GM21717 (cell line): ENCODE results near the gene FAM237B.
"Not testable (repeated sequence)": the region's sequence is repeated elsewhere in the genome, so short reads cannot be mapped to it uniquely, and the experiment has no call there.

Experiments
- ATAC-seq: cut with Tn5 transposase; IDR thresholded peaks from one replicate; pipeline ENCODE4 v1.9.1; 2021; ENCODE audit warnings: mild to moderate bottlenecking, moderate library complexity; ENCODE audit not compliant: unreplicated experiment

Gene FAM237B

DNA sequence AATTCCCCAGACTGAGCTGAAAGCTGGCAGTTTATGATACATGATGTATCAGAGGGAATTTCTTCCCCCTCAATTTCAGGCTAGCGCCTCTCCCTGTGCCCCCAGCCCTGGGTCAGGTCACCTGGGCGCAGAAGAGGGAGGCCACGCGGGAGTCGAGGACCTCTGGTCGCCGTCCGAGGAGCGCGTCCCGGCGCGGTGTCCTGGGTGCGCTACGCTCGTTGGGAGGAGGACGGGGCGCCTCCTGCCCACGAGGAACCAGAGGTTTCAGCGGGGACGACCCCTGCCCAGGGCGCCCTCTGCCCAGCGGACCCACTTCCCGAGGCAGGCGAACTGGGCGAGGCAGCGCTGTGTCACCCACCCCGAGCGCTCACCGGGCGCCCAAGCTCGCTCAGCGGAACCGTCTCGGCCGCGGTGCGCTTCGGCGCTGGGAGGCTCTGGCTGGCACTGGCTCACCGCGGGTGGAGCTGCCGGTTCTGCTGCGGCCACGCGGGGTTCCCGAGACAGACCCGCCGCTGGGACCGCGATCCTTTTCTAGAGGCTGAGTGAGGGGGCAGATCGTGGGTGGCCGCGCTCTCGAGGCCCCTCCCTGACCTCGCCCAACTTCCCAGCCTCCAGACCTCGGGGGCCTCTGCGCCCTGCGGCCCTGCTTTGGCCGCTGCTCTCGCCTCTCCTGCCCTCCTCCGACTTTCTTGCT, at the start of gene FAM237B:
FAM237B (minus strand) TSS at position 504 of the 694 bp plus-strand sequence. CDS start 1,556 bp downstream, outside the sequence.
- ATAC-seq, result no peak

DNA sequence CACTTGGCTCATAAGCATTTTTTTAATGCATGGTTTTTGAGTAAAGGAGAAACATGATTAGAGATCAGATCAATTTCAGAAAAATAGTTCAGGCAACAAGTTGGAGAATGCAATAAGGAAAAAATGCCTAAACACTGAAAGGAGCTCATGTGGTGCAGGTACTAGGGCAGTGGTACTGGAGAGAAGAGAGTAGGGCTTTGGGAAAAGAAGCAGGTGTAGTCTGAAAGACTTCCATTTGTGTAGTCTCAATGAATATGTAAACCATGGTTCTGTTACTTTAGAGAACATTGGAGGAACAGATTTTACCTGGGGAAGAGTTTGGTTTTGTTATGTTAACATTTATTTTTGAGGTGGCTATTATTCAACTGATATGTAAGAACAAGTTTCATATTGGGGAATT, 30.9 kb upstream of the FAM237B start:
- no peak for ATAC-seq

DNA sequence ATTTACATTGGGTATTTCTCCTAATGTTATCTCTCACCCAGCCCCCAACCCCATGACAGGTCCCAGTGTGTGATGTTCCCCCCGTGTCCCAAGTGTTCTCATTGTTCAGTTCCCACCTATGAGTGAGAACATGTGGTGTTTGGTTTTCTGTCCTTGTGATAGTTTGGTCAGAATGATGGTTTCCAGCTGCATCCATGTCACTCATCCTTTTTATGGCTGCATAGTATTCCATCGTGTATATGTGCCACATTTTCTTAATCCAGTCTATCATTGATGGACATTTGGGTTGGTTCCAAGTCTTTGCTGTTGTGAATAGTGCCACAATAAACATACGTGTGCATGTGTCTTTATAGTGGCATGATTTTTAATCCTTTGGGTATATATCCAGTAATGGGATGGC, 28.9 kb upstream of the FAM237B start:
- ATAC-seq, result not testable (repeated sequence)

DNA sequence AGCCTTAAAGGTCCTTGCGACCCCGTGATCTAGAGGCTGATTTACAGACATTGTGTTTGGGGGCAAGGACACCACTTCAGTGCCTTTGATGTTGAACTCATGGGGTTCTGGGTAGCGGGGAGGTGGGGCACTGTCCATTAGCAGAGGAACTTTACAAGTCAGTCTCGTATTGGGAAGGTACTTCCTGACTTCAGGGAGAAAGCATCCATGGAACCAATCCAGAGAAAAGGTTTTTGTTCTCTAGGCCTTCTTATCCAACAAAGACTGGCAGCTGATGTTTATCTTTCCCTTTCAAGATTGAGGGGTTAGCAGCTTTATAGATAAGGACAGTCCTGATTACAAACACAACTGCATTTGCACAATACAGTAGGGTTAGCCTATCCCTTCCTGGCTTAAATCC, 28.2 kb upstream of the FAM237B start:
- no peak for ATAC-seq

DNA sequence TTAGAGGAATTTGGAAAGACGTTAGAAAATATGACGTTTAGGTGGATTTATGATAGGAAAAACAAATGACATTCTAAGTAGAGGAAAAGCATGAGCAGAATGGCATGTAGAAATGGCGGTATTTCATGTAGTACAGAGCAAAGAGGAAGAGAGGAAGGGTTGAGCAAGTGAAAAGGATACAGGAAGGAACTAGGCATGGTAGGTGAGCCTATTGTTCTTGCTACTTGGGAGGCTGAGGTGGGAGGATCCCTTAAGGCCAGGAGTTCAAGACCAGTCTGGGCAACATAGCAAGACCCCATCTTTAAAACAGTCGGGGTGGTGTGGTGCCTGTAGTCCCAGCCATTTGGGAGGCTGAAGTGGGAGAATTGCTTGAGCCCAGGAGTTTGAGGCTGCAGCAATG, 26.7 kb upstream of the FAM237B start:
- no peak for ATAC-seq

DNA sequence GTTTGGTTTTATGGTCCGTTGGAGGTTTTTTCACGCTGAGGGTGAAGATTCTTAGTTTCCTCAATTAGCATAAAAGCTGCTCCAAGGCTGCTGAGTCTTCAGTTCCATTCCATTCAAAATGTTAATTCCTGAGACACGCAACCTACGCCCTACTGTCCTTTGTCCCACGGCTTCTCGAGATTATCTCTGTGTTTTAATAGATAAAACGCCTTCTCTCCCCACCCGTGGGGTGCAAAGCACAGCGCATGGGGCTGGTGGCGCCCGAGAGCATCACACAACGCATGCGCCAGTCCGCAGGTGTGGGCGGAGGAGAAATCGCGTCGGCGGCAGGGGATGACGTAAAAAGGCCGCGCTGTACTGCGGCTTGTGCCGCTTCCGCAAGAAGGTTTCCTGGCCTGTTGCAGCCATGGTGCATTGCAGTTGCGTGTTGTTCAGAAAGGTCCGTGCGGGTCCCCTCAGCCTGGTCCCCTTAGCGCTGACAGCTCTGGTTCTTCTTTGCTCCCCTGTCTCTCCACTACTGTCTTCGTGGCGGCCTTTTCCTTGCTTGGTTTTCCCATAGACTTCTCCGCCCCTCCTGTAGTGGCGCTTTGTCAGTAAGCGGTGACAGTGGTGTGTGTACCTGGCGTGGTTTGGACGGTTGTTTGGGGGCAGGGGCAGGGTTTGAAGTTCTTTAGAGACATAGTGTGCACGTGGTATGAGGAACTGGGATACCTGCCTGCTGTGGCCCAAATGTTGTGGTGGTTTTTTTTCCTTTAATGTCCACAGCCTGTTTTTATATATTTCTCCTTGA, 25.4 kb upstream of the FAM237B start, which contains the start of gene GTPBP10:
GTPBP10 (plus strand) TSS at position 381 of the 790 bp plus-strand sequence; CDS start at position 407, 26 bp downstream.
- peak; percentile 97 for ATAC-seq

DNA sequence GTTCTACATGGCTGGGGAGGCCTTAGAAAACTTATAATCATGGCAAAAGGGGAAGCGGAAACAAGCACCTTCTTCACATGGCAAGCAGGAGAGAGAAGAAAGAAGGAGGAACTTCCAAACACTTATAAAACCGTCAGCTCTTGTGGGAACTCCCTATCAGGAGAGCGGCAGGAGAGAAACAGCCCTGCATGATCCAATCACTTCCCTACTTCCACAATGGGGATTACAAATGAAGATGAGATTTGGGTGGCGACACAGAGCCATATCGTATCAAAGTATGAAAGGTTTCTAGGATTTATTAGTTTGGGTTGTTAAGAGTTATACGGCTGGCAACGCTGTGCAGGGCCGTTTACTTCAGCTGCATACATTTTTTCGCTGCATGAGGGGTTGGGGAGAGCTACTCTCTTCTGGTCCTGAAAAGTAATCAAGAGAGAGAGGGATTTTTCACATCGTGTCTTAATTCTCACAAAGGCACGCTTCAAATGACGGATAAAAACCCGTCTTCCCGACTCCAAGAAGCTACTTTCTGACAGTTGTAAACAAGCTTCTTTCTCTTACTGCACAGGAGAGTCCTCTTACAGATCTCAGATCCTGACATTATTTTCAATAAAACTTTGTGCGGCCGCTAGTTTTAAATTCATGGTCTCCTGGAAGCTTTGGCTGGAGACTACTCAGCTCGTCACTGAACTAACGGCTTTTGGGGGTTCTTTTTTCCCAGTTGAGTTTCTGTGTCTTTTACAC, 24.7 kb upstream of the FAM237B start:
- ATAC-seq, result peak; percentile 4

DNA sequence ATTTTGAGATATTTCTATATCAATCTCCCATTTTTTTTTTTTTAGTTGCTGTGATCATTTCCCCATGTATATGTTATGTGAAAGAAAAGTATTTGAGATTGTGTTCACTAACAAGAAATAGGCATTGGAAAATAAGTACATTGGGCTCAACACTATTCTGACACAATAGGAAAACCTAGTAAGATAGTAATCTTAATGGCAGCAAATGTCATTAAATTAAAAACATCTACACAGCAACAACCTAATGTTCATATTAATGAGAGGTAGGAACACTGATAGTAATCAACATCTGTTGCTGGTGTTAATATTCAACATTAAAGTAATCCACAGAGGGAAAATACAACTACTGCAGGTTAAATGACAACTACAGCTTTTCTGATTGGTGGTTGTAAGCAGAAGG, 23.9 kb upstream of the FAM237B start:
- ATAC-seq, result no peak

DNA sequence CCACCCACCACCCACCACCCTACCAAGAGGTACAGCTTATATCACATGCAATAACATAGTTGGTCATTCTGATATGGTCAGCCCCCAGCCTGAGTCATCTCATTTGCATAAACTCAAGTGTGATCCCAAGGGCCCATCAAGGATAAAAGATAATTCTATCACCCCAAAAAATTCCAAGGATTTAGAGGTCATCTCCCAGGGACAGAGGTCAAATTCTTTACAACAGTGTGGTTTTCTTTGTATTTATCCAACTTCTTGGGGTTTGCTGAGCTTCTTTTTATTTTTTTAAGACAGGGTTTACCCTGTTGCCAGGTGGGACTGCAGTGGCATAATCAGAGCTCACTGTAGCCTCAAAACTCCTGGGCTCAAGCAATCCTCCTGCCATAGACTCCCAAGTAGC, 16.0 kb upstream of the FAM237B start:
- ATAC-seq, result no peak

DNA sequence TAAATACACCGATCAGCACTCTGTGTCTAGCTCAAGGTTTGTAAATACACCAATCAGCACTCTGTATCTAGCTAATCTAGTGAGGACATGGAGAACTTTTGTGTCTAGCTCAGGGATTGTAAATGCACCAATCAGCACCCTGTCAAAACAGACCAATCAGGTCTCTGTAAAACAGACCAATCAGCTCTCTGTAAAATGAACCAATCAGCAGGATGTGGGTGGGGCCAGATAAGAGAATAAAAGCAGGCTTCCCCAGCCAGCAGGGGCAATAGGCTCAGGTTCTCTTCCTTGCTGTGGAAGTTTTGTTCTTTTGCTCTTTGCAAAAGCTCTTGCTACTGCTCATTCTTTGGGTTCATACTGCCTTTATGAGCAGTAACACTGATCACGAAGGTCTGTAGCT, 13.8 kb upstream of the FAM237B start:
- not testable (repeated sequence) for ATAC-seq

DNA sequence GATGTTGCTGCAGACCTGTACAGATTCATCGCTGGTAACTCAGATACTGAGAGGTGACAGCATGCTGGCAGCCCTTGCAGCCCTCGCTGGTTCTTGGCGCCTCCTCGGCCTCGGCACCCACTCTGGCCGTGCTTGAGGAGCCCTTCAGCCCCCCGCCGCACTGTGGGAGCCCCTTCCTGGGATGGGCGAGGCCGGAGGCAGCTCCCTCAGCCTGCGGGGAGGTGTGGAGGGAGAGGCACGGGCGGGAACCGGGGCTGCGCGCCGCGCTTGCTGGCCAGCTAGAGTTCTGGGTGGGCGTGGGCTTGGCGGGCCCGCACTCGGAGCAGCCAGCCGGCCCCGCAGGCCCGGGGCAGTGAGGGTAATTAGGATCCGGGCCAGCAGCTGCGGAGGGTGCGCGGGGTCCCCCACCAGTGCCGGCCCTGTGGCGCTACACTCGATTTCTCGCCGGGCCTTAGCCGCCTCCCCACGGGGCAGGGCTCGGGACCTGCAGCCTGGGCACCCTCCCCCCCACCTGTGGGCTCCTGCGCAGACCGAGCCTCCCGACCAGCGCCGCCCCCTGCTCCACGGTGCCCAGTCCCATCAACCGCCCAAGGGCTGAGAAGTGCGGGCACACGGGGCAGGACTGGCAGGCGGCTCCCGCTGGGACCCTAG, 13.2 kb upstream of the FAM237B start:
- no peak for ATAC-seq

DNA sequence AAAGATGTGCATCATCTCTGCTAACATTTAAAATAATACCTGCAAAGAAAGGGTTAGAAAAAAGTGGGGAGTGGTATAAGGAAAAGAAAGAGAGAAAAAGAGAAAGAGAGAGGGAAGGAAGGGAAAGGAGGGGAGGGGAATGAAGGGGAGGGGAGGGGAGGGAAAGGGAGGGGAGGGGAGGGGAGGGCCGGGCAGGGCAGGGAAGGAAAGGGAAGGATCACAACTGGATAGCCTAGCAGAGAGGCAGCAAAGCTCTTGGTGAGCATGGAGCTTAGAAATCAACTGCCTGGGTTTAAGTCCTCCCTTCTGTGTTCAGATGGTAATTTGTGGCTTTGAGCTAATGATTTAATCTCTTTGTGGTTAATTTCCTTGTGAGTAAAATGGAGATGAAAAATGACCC, 5.4 kb upstream of the FAM237B start:
- no peak for ATAC-seq

DNA sequence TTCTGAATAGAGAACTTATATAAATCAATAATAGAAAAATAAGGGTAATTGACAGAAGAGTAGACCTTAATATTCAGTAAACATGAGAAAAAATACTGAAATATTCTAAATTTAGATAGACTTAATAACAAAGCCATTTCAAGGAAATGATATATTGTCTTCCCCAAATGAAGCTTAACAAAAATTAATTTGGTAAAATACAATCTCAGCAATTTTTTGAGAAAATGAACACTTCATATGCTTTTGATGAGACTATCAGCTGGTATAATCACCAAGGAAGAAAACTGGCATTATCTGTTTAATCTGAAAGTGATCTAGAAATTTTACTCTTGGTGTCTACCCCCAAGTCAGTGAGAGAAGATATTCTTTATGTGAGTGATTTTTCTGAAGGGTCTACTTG, 1.7 kb upstream of the FAM237B start:
- ATAC-seq, result no peak

DNA sequence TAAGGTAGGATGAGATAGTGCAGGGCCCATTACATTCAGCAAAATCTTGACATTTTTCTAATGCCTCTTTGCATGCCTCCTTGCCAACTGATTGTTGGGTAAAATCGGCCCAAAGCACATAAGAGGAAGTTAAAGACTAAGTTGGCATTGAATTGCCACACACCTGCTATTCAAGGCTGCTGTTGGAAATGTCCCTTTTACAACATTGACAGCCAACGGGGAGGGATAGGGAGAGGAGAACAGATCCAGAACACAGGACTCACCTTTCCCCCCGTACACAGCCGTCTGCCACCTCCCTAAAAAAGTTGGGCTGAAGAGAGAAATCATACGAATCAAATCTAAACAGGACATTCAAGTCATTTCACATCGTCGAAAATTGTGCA, 695 bp downstream of the FAM237B start:
- ATAC-seq, result no peak

DNA sequence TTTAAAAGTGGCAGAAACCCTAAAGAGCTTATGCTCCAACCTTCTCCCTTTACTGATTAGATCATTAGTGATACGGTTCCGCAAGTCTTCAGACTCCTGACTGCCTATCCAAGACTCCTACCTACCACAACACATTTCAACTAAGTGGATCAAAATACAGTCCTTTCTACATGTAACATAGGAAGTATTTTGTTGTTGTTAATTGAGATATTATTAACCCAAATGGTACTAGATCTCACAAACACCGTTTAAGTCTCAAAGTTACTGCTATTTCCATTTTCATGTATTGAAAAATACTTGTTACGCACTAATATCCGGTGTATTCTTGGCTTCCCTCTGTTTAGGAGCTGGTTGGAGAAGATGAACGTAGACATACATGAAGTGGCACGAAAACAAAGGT, 1.1 kb downstream of the FAM237B start:
- no peak for ATAC-seq

DNA sequence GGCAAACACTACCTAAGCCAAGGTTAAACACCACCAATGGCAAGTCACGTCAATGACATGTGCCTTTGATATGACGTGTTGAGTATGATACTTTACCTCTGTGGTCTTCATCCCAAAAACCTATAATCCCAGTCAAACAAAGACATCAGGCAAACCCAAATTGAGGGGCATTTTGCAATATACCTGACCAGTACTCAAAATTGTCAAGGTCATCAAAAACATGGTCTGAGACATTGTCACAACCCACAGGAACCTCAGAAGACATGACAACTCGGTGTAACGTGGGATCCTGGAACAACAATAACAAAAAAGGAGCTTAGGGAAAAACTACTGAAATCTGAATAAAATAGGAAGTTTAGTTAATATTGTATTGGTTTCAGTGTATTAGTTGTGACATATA, 7.2 kb downstream of the FAM237B start:
- no peak for ATAC-seq

DNA sequence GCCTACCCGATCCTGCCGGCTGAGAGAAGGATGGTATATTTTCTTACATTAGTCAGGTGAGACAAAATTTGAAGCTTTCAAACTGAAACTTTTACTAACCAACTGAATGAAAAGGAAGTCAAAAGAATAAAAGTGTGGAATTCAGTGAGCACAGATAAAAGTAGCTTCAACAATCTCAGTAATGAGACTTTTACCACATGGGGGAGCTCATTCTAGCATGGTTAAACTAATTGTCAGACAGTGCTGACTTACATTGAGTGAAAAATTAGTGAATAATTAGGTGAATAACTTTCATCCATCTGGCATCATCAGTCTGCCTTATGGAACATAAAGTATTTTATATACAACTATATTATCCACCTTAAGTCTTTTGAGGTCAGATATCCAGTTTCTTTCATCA, 8.4 kb downstream of the FAM237B start:
- no peak for ATAC-seq

DNA sequence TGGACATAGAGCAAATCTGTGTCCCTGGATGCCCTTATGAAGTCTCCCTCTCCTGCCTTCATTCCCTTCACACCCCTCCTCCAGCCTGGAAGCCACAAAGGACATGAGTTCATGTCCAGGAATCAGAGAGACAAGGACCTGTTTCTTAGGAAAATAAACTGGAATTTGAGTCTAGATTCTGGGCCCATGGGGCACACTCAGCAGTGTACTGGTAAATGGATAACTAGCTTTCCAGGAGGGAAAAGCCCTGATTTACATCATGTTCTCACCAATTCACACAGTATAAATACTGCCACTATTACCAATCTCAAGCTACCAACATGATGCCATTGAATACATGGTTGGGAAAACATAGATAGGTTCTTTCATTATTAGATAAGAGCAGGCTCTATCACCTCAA, 9.9 kb downstream of the FAM237B start:
- no peak for ATAC-seq

DNA sequence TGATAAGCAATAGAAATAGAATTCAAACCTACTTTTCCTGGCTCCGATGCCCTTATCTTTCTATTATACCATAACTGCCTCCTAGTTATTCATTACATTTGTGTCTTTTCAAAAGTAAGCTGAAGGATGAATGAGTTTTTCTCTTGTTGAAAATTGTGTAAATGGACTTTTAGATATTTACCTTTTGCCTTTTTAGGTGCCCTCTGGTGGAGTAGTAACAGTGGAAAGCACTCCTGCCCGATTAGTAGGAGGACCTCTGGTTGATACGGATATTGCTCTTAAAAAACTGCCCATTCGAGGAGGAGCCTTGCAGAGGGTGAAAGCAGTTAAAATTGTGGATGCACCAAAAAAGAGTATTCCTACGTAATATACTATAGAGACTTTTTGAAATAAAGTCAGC, 11.2 kb downstream of the FAM237B start:
- no peak for ATAC-seq

DNA sequence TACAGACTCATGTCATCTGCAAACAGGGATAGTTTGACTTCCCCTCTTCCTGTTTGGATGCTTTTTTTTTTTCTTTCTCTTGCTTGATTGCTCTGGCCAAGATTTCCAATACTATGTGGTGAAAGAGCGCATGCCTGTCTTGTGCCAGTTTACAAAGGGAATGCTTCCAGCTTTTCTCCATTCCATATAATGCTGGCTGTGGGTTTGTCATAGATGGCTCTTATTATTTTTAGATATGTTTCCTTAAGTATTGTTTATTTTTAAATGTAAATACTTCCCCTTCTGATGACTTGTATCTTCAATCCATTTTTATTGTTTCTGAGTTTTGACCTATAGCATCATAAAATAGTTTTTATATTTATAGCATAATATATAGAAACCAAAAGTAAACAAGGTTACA, 17.9 kb downstream of the FAM237B start:
- ATAC-seq, result no peak
